ENCODE data around the gene TMEM140. TPM values are rescaled to one million over a fixed set of nuclear protein-coding genes. Genes with fewer than 3 reads are reported as not detected.
A peak's percentile ranks its signal among the peaks of the same experiment; 100 is the strongest.
"Not testable (repeated sequence)": the region's sequence is repeated elsewhere in the genome, so short reads cannot be mapped to it uniquely, and the experiment has no call there.

Gene TMEM140
- total RNA-seq, 1 donor, result 38.0 TPM

- not testable (repeated sequence) for DNase-seq (ENCODE audit: low read depth in 2 of 3, low spot score in 2 of 3)
These were observed 23.9 kb downstream of the TMEM140 start for GRCh38 chr7:135171581-135172291.

- not testable (repeated sequence) for DNase-seq (ENCODE audit: low read depth in 2 of 3, low spot score in 2 of 3)
These were observed 26.0 kb downstream of the TMEM140 start for GRCh38 chr7:135173916-135174315.

- DNase-seq (ENCODE audit: low read depth in 2 of 3, low spot score in 2 of 3), result no peak
These were observed 27.1 kb downstream of the TMEM140 start for GRCh38 chr7:135174941-135175340.

- no peak for DNase-seq (ENCODE audit: low read depth in 2 of 3, low spot score in 2 of 3)
These were observed 28.1 kb downstream of the TMEM140 start for GRCh38 chr7:135175931-135176330.

GRCh38 chr7:135177028-135177696, 29.3 kb downstream of the TMEM140 start:
- DNase-seq (ENCODE audit: low read depth in 2 of 3, low spot score in 2 of 3), result no peak

DNA sequence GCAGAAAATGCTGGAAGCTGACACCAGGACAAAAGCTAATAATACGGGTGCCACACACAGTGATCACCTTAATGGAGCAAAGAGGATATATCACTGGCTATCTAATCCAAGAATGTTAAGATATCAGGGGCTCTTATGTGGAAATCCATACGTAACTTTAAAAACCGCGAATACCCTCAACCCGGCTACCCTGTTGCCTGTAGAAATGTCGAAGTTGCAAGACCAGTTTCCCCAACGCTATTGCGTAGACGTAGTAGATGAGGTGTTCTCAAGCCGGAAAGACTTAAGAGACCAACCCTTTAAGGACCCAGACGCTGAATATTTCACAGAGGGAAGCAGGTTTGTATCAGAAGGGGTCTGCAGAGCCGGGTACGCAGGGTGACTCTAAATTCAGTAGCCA, 30.5 kb downstream of the TMEM140 start:
- no peak for DNase-seq (ENCODE audit: low read depth in 2 of 3, low spot score in 2 of 3)

- no peak for DNase-seq (ENCODE audit: low read depth in 2 of 3, low spot score in 2 of 3)
These were observed 31.6 kb downstream of the TMEM140 start for GRCh38 chr7:135179321-135179925.

DNA sequence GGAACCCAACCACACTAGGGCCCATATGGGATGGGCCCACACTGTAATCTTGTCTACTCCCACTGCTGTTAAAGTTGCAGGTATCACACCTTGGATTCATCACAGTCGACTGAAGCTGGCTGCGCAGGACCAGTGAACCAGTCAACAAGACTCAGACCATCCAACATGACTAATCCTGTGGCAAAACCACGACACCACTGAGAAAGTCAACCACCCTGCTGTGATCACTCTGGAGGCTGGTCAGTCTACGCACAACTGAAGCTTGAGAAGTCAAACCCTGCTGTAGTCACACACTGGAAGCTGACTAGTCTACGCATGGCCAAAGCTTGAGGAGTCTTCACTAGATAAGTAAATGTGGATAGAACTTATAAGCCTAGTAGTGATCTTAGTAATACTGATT, 32.2 kb downstream of the TMEM140 start:
- DNase-seq (ENCODE audit: low read depth in 2 of 3, low spot score in 2 of 3), result no peak

- DNase-seq (ENCODE audit: low read depth in 2 of 3, low spot score in 2 of 3), result peak in 1 of 3 donors; percentile 33
These were observed 33.5 kb downstream of the TMEM140 start for GRCh38 chr7:135181261-135181928.

DNA sequence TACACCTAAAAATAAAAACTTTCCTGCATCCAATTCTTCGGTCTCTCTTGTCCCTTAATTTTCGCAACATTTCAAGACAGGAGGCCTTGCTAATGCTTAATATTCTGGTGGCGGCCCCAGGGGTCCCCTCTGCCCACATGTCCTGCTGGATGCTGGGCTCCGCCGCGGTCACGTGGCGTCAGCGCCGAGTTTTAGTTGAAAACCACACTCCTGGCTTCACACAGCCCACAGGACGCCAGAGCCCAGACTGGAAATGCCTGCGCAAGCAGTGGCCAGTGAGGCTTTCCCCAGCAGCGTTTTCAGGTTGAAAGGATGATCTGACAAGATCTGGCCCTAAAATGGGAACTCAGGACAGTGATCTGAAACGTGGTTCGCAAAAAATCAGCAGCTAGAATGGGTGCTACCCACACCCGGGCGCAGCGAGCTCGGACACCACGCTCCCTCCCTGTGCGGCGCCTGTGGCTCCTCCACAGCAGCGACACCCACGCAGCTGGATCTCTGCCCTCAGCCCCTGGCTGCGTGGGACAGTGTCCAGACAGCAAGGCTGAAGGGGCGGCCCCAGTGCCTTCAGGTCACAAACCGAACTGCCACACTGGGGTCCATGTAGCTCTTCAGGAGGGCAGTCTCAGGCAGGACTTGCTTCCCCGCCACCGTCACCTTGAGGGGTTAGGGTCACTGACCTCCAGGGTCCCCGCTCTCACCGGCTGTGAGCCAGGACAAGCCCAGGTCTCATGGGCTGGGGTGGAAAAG, 34.2 kb downstream of the TMEM140 start:
- no peak for DNase-seq (ENCODE audit: low read depth in 2 of 3, low spot score in 2 of 3)

GRCh38 chr7:135183478-135183877, 35.6 kb downstream of the TMEM140 start:
- DNase-seq (ENCODE audit: low read depth in 2 of 3, low spot score in 2 of 3), result no peak

DNA sequence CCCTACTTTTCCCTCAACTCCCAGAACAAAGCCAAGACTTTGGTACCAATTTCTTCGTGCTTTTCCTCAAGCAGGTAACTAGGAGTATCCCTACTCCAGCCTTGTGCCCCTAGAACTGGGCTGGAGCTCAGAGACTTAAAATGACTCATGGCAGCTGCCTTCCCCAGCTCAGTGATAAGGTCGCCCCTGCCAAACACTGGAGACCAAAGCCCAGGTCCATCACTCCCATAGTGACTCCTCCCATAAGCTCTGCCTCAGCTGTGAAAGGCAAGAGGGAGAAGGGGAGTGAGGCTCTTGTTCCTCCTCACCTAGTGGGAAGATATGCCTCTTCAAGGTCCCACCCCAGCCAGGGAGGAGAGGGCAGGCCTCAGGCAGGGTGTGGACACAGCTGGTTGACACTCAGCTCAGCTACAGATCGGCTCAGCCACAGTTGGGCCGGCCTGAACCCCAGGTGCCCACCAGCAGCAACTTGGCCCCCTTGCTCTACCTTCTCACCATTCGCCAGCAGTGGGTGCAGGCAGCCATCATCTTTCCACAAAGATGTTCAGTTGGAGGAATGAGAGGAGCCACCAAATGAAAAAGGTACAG, 36.5 kb downstream of the TMEM140 start:
- no peak for DNase-seq (ENCODE audit: low read depth in 2 of 3, low spot score in 2 of 3)

- DNase-seq (ENCODE audit: low read depth in 2 of 3, low spot score in 2 of 3), result no peak
These were observed 37.8 kb downstream of the TMEM140 start for GRCh38 chr7:135185471-135186260.

DNA sequence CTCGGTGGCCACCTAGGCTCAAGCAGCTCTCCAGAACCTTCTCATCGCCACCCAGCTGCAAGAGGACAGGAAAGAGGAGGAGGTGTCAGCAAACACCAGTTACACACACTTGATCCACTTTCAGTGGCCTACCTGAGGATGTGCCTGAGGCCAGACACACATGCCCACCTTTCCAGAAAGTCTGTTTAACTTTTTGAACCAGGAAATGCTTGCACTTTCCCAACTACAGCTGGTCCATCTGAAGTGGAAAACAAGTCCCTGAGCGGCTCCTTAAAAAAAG, 38.3 kb downstream of the TMEM140 start:
- no peak for DNase-seq (ENCODE audit: low read depth in 2 of 3, low spot score in 2 of 3)

DNA sequence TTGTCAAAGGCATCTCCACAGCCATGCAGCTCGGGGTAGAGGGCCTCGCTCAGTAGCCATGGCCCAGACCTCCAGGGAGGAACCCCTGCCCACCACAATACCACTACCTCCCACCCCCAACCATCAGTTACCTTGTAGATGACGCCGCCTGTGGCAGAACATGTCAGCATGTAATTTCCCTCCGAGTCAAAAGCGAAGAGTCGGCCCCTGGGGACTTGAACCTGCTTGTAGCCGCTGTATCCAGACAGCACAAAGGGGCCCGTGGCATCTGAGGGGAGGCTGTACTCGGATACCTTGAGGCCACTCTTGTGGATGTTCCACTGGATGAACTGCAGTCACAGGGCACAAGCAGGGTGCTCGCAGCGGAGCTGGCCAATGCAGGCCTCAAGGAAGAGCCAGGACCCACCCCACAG, 39.0 kb downstream of the TMEM140 start:
- DNase-seq (ENCODE audit: low read depth in 2 of 3, low spot score in 2 of 3), result no peak

DNA sequence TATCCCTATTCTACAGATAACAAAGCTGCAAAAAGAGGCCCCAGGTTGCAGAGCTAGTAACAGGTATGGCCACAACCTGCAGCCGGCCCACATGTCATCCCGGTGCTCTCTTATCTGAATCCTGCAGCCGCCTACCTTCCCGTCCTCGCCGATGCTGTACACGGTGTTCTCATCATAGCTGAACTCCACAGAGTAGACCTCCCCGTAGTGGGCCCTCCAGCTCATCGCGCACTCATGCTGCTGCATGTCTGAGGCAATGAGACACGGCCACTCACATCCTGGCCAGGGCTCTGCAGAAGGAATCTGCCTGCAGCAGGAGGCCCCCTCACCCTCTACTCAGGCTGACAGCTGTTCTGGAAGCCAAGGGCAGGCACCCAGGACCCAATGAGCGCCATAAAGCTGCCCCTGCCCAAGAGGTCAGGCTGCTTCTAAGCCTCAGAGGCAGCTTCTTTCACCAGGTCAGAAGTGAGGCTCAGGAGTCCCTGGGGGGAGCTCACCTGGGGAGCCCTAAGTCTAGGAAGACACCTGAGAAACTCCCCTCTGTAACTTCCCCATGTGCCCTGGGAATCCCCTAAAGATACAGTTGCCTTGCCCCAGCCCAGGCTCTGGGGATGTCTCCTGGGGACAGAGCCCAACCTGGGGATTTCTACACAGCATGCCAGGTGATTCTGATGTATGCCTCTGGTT, 40.6 kb downstream of the TMEM140 start:
- no peak for DNase-seq (ENCODE audit: low read depth in 2 of 3, low spot score in 2 of 3)

GRCh38 chr7:135189221-135189662, 41.4 kb downstream of the TMEM140 start:
- no peak for DNase-seq (ENCODE audit: low read depth in 2 of 3, low spot score in 2 of 3)

DNA sequence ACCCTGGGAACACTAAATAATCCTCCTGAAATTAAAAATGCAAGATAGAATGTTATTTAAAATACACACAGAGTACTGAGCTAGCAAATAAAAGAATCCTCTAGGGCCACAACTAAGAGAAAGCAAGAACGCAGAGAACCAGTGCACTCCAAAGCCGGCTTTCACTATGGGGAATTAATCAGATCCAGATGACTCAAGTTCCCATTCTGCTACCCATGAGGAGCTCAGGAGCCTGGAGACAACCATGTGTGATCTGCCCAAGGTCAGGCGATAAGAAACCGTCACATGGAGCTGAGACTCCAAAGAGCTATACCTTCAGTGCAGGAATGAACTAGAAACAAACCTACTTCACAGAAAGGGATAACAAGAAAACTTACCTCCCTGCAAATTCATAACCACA, 42.1 kb downstream of the TMEM140 start:
- DNase-seq (ENCODE audit: low read depth in 2 of 3, low spot score in 2 of 3), result no peak

DNA sequence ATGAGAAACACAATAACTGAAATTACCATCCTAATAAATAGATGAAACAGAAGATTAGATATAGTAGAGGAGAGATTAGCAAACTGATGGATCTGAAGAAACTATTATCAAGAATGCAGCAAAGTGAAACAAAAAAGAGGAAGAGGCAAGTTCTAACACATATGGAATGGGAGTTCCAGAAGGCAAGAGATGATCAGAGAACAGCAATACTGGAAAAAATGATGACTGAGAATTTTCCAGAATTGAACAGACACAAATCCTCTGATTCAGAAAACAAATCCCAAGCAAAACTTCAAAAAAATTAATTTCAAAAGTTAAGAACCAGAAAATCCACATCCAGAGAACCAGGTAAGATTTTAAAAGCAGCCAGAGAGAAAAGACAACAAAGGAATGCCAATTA, 42.8 kb downstream of the TMEM140 start:
- DNase-seq (ENCODE audit: low read depth in 2 of 3, low spot score in 2 of 3), result no peak
